Thoracic aorta (tissue), 2 donors: ENCODE measurements around the gene SEC24D. TPM values are rescaled to one million over a fixed set of nuclear protein-coding genes. Genes with fewer than 3 reads are reported as not detected.
A peak's percentile ranks its signal among the peaks of the same experiment; 100 is the strongest.

ENCODE experiments used
- ATAC-seq: fragments of 150-250 bp; one replicate; pipeline ENCODE4 v1.8.0; 2017; ENCODE audit warnings: low read depth; ENCODE audit not compliant: insufficient number of reproducible peaks, low FRiP score
- DNase-seq: peaks from one replicate; pipeline ENCODE4 v3.0.0-alpha.2; 2020; ENCODE audit warnings: low spot score
- H3K27ac ChIP-seq, 2 donors: fragments of 200-600 bp; sonication (generic); 1 replicate in 1 of 2; 2 replicates in 1 of 2; pipeline ENCODE4 v1.5.1; 2016; ENCODE audit warnings: mild to moderate bottlenecking in 2 of 2, moderate library complexity in 2 of 2
- H3K27me3 ChIP-seq: fragments of 200-600 bp; sonication (generic); replicated peaks from 2 replicates; pipeline ENCODE4 v1.6.0; 2016; ENCODE audit warnings: mild to moderate bottlenecking; ENCODE audit not compliant: insufficient read depth
- H3K36me3 ChIP-seq: fragments of 200-600 bp; sonication (generic); one replicate; pipeline ENCODE4 v1.5.1; 2016
- H3K4me1 ChIP-seq, 2 donors: fragments of 200-600 bp; sonication (generic); 1 replicate in 1 of 2; 2 replicates in 1 of 2; pipeline versions ENCODE4 v1.5.1 to v1.6.0; 2016; ENCODE audit warnings: low read depth in 2 of 2, mild to moderate bottlenecking in 1 of 2; ENCODE audit not compliant: control insufficient read depth in 1 of 2
- H3K4me3 ChIP-seq: fragments of 200-600 bp; sonication (generic); 2 replicates; pipeline ENCODE4 v1.5.1; 2016; ENCODE audit warnings: mild to moderate bottlenecking
- H3K9me3 ChIP-seq: fragments of 200-600 bp; sonication (generic); 2 replicates; pipeline ENCODE4 v1.5.1; 2016
- CTCF ChIP-seq: fragments of 200-600 bp; sonication (generic); IDR thresholded peaks from one replicate; pipeline ENCODE4 v1.5.1; 2019; ENCODE audit warnings: antibody characterized with exemption
- total RNA-seq, 2 donors: library from RNA; depleted of rRNA; stranded (reverse); fragments of >200 nt; gene quantifications; one replicate each; pipeline versions ENCODE4 v1.1.0 to v1.2.3, GENCODE V29; 2016

SEC24D gene
- total RNA-seq, 2 donors from 2014 or later, result 97.7 to 108 TPM

GRCh38 chr4:118739022-118739713 is 96.8 kb downstream of the SEC24D start:
- H3K27me3 ChIP-seq, result no peaks in the 10 kb centered on the region
- peaks cover 39% of the 10 kb centered on the region for H3K36me3 ChIP-seq
- no peak for TF ChIP-seq CTCF
- H3K4me1 ChIP-seq, result peaks cover 8 to 32% of the 10 kb centered on the region in 2 donors
- DNase-seq (no peak), ATAC-seq (no peak)
- H3K4me3 ChIP-seq, result no peak overlapping the region
- no peak overlapping the region for H3K27ac ChIP-seq
- H3K9me3 ChIP-seq, result no peaks in the 10 kb centered on the region

- ATAC-seq (no peak), DNase-seq (no peak)
- H3K4me3 ChIP-seq, result no peak overlapping the region
- peaks cover 8 to 32% of the 10 kb centered on the region in 2 donors for H3K4me1 ChIP-seq
- peaks cover 39% of the 10 kb centered on the region for H3K36me3 ChIP-seq
- no peak overlapping the region for H3K27ac ChIP-seq
- no peaks in the 10 kb centered on the region for H3K9me3 ChIP-seq
- H3K27me3 ChIP-seq, result no peaks in the 10 kb centered on the region
- no peak for TF ChIP-seq CTCF
Observed at GRCh38 chr4:118738090-118738489, 97.8 kb downstream of the SEC24D start.

- DNase-seq, result no peak
- Histone ChIP-seq H3K4me1 (peaks cover 8 to 24% of the 10 kb centered on the region in 2 donors), H3K27me3 (no peaks in the 10 kb centered on the region), H3K4me3 (no peak overlapping the region), H3K36me3 (peaks cover 46% of the 10 kb centered on the region), H3K27ac (no peak overlapping the region), H3K9me3 (no peaks in the 10 kb centered on the region)
- no peak for ATAC-seq
- TF ChIP-seq CTCF, result no peak
Observed at GRCh38 chr4:118736900-118737299, 99.0 kb downstream of the SEC24D start.

- peak overlapping the region; percentile 3 to 16 for H3K27ac ChIP-seq
- no peak overlapping the region for H3K4me3 ChIP-seq
- H3K27me3 ChIP-seq, result no peaks in the 10 kb centered on the region
- no peak for TF ChIP-seq CTCF
- no peaks in the 10 kb centered on the region for H3K9me3 ChIP-seq
- DNase-seq, result no peak
- peaks cover 0 to 15% of the 10 kb centered on the region in 2 donors for H3K4me1 ChIP-seq
- peaks cover 46% of the 10 kb centered on the region for H3K36me3 ChIP-seq
- ATAC-seq, result no peak
Observed at GRCh38 chr4:118734491-118735205, 101.3 kb downstream of the SEC24D start.

GRCh38 chr4:118732591-118733330 is 103.2 kb downstream of the SEC24D start:
- peaks cover 33% of the 10 kb centered on the region for H3K36me3 ChIP-seq
- DNase-seq (no peak), ATAC-seq (no peak)
- no peak for TF ChIP-seq CTCF
- H3K4me3 ChIP-seq, result no peak overlapping the region
- H3K27ac ChIP-seq, result no peak overlapping the region
- peaks cover 0 to 15% of the 10 kb centered on the region in 2 donors for H3K4me1 ChIP-seq
- no peaks in the 10 kb centered on the region for H3K9me3 ChIP-seq
- no peaks in the 10 kb centered on the region for H3K27me3 ChIP-seq
